GM10266 (cell line): ENCODE data around the gene CYP2A6.

Source experiments
- DNase-seq: peaks from one replicate; pipeline ENCODE4 v3.0.0; 2012; ENCODE audit errors: extremely low spot score
- CTCF ChIP-seq: IDR thresholded peaks from 2 replicates; pipeline ENCODE4 v1.5.1; 2012; ENCODE audit warnings: mild to moderate bottlenecking, low read depth; ENCODE audit not compliant: control insufficient read depth, insufficient read depth; ENCODE audit errors: missing control alignments

Gene CYP2A6

GRCh38 chr19:40810160-40810559 is 40.1 kb downstream of the CYP2A6 start:
- no peak for DNase-seq
- TF ChIP-seq CTCF, result no peak

DNA sequence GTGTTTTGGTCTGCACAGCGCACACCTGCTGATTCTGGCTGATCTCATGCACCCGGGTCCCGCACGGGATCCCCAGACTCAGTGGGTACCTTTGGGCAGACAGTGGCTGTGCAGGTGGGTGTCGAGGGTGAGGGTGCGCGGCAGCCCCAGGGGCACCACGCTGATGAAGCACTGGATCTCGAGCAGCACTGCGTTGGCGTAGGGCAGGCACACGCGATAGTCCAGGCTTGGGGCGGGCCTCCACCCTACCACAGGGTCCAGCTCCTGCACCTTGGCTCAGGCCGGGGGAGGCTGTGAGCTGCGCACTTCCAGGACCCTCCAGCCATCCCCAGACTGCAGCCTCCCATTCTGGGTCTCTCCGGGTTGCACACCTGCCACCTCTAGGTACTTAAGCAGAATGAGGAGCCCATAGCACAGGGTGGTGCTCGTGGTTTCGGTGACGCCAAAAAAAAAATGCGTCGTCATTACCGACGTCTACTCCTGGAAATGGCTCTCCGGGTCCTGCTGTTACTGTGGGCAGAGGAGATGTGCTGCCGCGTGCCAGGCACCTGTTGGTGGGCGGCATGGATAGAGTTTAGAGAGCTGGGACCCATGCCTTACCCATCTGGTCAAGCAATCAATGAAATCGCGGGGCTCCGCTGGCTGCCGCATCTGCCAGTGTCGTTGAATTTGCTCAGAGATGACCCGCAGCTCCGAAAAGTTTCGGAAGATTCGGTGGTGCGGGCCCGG is 40.7 kb downstream of the CYP2A6 start:
- no peak for DNase-seq
- TF ChIP-seq CTCF, result no peak

DNA sequence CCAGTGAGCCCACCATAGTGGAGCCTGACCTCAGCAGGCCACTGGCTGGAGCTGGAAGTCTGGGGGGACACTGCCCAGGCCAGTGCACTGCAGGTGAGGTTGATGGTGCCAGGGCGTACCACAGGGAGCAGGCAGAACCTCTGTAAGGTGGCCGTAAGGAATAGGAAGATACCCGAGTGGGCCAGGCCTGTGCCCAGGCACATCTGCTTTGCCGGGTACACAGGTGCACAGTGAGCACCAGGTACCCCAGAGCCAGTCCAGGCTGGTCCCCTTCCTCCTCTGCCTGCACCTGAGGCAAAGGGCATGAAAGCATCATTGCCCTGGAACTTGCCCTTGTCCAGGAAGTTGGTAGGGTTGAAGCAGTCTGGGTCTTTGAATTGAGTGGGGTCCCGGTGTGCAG is 41.8 kb downstream of the CYP2A6 start:
- no peak for TF ChIP-seq CTCF

GRCh38 chr19:40808021-40808325 is 42.3 kb downstream of the CYP2A6 start:
- no peak for DNase-seq
- TF ChIP-seq CTCF, result no peak

More for the DNA sequence above, 41.8 kb downstream of the CYP2A6 start:
- DNase-seq, result no peak

DNA sequence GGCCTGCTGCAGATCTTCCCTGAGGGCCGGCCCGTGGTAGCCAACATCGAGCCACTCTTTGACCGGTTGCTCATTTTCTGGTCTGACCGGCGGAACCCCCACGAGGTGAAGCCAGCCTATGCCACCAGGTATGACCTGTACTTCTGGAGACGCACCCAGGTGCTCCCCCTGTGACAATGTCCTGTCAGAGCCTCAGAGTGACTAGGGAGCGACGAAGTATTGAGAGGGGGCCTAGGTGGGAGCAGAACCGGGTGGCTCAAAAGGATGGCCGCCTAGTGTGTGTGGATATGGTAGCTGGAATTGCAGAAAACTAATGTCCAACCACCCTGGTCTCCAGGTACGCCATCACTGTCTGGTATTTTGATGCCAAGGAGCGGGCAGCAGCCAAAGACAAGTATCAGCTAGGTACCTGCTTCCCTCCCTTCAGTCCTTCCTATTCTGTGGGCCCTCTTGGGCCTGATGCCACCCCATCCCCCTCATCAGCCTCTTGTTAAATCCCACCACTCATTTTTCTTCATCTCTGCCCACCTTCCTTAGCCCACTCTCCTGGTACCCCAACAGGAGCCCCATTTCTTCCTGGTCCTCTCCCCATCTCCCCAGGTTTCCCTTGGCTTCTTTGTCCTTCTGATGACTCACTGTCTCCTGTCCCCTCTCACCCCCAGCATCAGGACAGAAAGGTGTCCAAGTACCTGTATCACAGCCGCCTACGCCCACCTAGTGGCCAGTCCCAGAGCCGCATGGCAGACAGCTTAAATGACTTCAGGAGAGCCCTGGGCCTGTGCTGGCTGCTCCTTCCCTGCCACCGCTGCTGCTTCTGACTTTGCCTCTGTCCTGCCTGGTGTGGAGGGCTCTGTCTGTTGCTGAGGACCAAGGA is 42.9 kb downstream of the CYP2A6 start:
- TF ChIP-seq CTCF, result peak; percentile 28

GRCh38 chr19:40806423-40807146 is 43.7 kb downstream of the CYP2A6 start:
- DNase-seq, result peak; percentile 82

More for the DNA sequence above, 42.9 kb downstream of the CYP2A6 start:
- DNase-seq, result no peak

More at GRCh38 chr19:40806423-40807146, 43.7 kb downstream of the CYP2A6 start:
- peak; percentile 74 for TF ChIP-seq CTCF
